K562 (cell line): ENCODE measurements around the gene NOD1. TPM values are rescaled to one million over a fixed set of nuclear protein-coding genes. Genes with fewer than 3 reads are reported as not detected.

Experiments used
- NFE2L1 ChIP-seq: fragments of 450-650 bp; IDR thresholded peaks from 2 replicates; pipeline ENCODE4 v1.6.1; 2016; ENCODE audit warnings: missing genetic modification characterization, low read depth, mild to moderate bottlenecking, missing compliant biosample characterization, moderate library complexity, borderline replicate concordance
- NRF1 ChIP-seq, 2 experiments: fragments of 450-650 bp; IDR thresholded peaks in 1 of 2; conservative IDR thresholded peaks in 1 of 2; 2 replicates each; pipeline ENCODE4 v1.6.1; 2014; ENCODE audit warnings: mild to moderate bottlenecking in 2 of 2
- RHOXF2B ChIP-seq: fragments of 250-450 bp; sonication (Bioruptor Pico); conservative IDR thresholded peaks from 2 replicates; pipeline ENCODE4 v1.5.1; 2021
- ZNF766 ChIP-seq: fragments of 200-800 bp; sonication (Bioruptor generic); conservative IDR thresholded peaks from 2 replicates; pipeline ENCODE4 v1.6.1; 2016; ENCODE audit warnings: missing genetic modification characterization, missing compliant biosample characterization
- polyA plus RNA-seq, 8 experiments: library from polyadenylated mRNA; depleted of rRNA in 4 of 8; stranded (reverse) in 5 of 8; unstranded in 3 of 8; fragments of >200 nt; fragmentation: Nextera tagmentation in 2 of 8; fragmentation: Illumina TruSeq in 1 of 8; extraction: Ambion mirVana in 2 of 8; extraction: Trizol in 1 of 8; gene quantifications; 2 replicates each; pipeline versions ENCODE4 v1.2.1 to v1.2.3, GENCODE V29; 2011 to 2014; ENCODE audit warnings: inconsistent platforms in 1 of 8, missing spikeins in 1 of 8
- total RNA-seq, 7 experiments: library from RNA; depleted of rRNA in 6 of 7; stranded (reverse); fragments of >200 nt in 6 of 7; fragmentation: Illumina TruSeq in 2 of 7; extraction: Trizol in 2 of 7; gene quantifications; 2 replicates each; pipeline versions ENCODE4 v1.2.1 to v1.2.3, GENCODE V29; 2011 to 2021; ENCODE audit warnings: low replicate concordance in 1 of 7
- TF ChIP-seq, protein P1 (sequence below): fragments of 200-600 bp; sonication (generic); IDR thresholded peaks from one replicate; pipeline ENCODE4 v1.6.1; 2012; ENCODE audit warnings: mild to moderate bottlenecking, low read depth, low read length, inconsistent platforms

The NOD1 gene
- total and polyA plus RNA-seq, 9 of the 15 experiments (the other 6 are each of a cell fraction or from before 2014, with no cell fraction given): 0.34 to 7.1 (median 4.7) TPM

- TF ChIP-seq NFE2L1 (tag) (no peak), NRF1 (conservative IDR thresholded peaks at IDR 0.05 in 1 of 2, IDR thresholded peaks at IDR 0.05 in 1 of 2) (no peak), RHOXF2B (CRISPR knock-in tag) (no peak), ZNF766 (CRISPR knock-in tag) (peak; percentile 87)
- TF ChIP-seq, protein P1, sequence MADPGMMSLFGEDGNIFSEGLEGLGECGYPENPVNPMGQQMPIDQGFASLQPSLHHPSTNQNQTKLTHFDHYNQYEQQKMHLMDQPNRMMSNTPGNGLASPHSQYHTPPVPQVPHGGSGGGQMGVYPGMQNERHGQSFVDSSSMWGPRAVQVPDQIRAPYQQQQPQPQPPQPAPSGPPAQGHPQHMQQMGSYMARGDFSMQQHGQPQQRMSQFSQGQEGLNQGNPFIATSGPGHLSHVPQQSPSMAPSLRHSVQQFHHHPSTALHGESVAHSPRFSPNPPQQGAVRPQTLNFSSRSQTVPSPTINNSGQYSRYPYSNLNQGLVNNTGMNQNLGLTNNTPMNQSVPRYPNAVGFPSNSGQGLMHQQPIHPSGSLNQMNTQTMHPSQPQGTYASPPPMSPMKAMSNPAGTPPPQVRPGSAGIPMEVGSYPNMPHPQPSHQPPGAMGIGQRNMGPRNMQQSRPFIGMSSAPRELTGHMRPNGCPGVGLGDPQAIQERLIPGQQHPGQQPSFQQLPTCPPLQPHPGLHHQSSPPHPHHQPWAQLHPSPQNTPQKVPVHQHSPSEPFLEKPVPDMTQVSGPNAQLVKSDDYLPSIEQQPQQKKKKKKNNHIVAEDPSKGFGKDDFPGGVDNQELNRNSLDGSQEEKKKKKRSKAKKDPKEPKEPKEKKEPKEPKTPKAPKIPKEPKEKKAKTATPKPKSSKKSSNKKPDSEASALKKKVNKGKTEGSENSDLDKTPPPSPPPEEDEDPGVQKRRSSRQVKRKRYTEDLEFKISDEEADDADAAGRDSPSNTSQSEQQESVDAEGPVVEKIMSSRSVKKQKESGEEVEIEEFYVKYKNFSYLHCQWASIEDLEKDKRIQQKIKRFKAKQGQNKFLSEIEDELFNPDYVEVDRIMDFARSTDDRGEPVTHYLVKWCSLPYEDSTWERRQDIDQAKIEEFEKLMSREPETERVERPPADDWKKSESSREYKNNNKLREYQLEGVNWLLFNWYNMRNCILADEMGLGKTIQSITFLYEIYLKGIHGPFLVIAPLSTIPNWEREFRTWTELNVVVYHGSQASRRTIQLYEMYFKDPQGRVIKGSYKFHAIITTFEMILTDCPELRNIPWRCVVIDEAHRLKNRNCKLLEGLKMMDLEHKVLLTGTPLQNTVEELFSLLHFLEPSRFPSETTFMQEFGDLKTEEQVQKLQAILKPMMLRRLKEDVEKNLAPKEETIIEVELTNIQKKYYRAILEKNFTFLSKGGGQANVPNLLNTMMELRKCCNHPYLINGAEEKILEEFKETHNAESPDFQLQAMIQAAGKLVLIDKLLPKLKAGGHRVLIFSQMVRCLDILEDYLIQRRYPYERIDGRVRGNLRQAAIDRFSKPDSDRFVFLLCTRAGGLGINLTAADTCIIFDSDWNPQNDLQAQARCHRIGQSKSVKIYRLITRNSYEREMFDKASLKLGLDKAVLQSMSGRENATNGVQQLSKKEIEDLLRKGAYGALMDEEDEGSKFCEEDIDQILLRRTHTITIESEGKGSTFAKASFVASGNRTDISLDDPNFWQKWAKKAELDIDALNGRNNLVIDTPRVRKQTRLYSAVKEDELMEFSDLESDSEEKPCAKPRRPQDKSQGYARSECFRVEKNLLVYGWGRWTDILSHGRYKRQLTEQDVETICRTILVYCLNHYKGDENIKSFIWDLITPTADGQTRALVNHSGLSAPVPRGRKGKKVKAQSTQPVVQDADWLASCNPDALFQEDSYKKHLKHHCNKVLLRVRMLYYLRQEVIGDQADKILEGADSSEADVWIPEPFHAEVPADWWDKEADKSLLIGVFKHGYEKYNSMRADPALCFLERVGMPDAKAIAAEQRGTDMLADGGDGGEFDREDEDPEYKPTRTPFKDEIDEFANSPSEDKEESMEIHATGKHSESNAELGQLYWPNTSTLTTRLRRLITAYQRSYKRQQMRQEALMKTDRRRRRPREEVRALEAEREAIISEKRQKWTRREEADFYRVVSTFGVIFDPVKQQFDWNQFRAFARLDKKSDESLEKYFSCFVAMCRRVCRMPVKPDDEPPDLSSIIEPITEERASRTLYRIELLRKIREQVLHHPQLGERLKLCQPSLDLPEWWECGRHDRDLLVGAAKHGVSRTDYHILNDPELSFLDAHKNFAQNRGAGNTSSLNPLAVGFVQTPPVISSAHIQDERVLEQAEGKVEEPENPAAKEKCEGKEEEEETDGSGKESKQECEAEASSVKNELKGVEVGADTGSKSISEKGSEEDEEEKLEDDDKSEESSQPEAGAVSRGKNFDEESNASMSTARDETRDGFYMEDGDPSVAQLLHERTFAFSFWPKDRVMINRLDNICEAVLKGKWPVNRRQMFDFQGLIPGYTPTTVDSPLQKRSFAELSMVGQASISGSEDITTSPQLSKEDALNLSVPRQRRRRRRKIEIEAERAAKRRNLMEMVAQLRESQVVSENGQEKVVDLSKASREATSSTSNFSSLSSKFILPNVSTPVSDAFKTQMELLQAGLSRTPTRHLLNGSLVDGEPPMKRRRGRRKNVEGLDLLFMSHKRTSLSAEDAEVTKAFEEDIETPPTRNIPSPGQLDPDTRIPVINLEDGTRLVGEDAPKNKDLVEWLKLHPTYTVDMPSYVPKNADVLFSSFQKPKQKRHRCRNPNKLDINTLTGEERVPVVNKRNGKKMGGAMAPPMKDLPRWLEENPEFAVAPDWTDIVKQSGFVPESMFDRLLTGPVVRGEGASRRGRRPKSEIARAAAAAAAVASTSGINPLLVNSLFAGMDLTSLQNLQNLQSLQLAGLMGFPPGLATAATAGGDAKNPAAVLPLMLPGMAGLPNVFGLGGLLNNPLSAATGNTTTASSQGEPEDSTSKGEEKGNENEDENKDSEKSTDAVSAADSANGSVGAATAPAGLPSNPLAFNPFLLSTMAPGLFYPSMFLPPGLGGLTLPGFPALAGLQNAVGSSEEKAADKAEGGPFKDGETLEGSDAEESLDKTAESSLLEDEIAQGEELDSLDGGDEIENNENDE: no peak
Observed at GRCh38 chr7:30521532-30521931, 42.9 kb upstream of the NOD1 start (continued).
